Stimulated activated CD4-positive, alpha-beta T cell treated with anti-CD3 and anti-CD28 coated beads, Interleukin-2, amount 100 ng/mL, for 24 hours (primary cell): ENCODE results near the gene SHKBP1.
"Not testable (repeated sequence)": the region's sequence is repeated elsewhere in the genome, so short reads cannot be mapped to it uniquely, and the experiment has no call there.

ENCODE experiments used
- DNase-seq, 2 donors: peaks; one replicate each; pipeline ENCODE4 v3.0.0-alpha.2; 2020

SHKBP1 gene, protein sequence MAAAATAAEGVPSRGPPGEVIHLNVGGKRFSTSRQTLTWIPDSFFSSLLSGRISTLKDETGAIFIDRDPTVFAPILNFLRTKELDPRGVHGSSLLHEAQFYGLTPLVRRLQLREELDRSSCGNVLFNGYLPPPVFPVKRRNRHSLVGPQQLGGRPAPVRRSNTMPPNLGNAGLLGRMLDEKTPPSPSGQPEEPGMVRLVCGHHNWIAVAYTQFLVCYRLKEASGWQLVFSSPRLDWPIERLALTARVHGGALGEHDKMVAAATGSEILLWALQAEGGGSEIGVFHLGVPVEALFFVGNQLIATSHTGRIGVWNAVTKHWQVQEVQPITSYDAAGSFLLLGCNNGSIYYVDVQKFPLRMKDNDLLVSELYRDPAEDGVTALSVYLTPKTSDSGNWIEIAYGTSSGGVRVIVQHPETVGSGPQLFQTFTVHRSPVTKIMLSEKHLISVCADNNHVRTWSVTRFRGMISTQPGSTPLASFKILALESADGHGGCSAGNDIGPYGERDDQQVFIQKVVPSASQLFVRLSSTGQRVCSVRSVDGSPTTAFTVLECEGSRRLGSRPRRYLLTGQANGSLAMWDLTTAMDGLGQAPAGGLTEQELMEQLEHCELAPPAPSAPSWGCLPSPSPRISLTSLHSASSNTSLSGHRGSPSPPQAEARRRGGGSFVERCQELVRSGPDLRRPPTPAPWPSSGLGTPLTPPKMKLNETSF

GRCh38 chr19:40576585-40577451 lies at the start of gene SHKBP1:
SHKBP1 (plus strand) TSS chr19:40576873; CDS start chr19:40576900, 27 bp downstream.
- peak; percentile 93 to 95 for DNase-seq

DNA sequence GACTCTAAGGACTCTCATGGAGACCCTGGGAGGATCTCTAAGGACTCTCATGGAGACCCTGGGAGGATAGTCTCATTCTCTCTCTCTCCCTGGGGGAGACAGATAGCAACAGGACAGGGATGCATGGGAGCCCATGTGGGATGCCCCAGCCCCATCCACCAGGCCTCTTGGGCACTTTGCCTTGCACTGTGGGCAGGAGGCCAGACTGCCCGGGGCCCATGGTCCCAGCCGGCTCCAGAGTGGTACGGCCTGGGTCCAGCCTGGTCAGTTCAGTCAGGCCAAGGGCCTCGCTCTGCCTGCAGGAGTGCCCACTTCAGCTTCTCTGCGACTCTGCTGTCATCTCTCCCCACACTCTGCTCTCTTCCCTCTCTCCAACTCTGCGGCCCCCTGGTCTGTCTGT lies 48.6 kb upstream of the SHKBP1 start:
- DNase-seq = no peak

GRCh38 chr19:40528533-40529092 lies 48.1 kb upstream of the SHKBP1 start:
- no peak for DNase-seq

DNA sequence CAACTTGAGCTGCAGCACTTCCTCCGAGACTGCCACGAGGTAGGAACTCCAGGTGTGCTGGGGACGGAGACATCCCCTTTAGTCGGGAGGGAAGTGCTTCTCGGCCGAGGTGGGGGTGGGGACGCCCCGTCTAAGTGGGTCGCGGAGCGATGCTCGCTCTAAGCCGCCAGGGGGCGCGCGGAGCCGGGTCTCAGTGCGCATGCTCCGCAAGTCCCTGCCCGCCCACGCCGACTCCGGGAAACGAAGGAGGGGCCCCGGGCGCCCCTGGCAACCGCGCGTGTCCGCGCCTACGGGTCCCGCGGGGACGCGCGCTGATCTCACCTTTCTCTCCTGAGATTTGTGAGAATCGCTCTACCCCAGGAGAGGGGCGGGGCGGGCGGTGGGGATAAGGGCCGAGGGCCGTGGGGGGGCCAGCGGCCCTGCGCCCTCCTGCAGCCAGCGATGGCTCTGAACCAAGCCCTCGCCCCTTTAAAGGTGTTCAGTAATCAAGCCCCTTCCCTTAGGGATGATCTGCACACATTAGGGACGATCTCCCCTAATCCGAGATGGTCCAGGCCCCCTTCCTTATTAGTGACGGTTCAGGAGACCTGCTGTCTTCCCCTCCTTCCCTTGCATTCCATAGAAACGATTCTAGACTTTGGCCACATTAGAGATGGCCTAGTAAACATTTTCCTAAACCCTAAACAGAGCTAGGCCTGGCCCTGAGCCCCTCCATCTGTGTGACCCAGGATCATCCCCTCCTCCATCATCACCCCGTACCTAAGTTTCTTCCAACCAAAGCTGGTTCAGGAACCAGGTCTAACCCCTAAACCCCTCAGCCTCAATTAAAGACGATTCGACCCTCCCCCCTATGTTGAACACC lies 47.3 kb upstream of the SHKBP1 start:
- DNase-seq = peak; percentile 87 to 90

DNA sequence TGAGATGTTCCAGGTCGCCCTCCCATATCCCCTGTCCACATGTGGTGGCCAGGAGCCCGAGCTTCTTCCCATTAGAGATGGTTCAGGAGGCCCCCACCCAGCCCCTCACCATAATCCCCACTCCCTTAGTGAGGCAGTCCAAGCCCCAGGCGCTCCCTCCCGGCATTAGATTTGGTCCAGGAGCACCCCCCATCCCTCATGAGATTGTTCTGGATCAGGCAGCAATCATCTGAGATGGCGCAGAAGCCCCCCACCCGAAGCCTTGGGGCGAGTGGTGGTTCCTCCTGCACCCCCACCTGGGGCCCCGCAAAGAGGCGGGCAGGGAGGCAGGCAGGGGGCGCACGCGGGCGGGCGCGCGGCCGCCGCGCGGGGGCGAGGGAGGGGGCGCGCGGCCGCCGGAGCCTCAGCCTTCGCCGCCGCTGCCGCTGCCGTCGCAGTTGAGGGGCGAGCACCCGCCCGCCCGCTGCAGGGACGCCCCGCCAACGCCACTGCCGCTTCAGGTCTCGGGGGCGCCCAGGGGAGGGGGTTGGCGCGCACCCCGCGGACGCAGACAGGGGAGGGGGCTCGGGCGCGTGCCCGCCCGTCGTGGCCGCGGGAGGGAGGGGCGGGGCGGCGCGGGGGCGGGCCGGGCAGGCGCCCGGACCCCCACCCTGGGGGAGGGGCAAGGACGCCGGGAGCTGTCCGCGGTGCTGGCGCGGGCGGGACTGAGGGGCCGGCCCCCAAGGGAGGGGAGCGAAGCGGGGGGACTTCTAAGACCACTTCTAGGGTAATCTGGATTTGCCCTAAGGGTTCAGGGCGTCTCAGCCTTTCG lies 46.4 kb upstream of the SHKBP1 start:
- DNase-seq = peak; percentile 18 to 30

- DNase-seq = no peak
Observed at GRCh38 chr19:40533508-40533907, 43.2 kb upstream of the SHKBP1 start.

- no peak for DNase-seq
Observed at GRCh38 chr19:40534148-40534547, 42.5 kb upstream of the SHKBP1 start.

DNA sequence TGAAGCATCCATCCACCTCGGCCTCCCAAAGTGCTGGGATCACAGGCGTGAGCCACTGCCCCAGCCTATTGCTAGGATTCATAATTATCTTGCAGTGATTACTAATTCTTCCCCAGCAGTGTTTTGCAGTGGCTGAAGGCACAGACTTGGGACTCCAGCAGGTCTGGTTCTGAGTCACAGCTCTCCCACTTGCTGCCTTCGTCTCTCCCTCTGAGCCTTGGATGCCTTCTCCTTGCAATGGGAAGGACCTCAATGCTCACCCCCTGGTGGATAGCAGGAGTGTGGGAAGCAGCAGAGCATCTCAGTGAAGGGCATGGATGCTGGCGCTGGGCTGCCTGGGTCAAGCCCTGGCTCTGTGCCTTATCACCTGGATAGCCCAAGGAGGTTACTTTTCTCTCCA lies 37.6 kb upstream of the SHKBP1 start:
- DNase-seq = no peak

DNA sequence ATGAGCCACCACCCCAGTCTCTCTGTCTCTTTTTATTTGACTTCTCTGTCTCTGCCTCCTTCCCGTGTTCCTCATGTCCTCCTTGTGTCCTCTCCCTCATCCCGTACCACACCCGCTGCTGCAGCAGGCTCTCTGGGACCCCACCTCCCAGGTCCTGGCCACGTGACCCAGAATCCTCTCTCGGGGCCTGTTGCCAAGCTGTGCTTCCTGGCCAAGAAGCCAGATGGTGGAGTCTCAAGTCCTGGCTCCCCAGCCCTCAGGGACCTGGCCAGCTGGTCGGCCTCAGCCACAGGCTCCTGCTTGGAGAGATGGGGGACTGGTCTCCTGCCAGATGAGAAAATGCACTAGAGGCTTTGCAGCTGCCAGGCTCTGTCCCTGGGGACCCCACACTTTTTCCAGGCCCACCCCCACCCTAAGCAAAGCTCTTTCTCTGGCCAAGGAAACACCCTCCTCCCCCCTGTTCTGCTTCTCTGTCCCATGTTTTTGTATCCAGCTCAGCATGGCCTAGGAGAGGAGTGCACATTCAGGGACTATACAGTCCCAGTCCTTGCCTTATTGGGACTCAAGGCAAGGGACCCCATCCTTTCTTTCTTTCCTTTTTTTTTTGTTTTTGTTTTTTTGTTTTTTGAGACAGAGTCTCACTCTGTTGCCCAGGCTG lies 34.3 kb upstream of the SHKBP1 start:
- no peak for DNase-seq

GRCh38 chr19:40543029-40543597 lies 33.6 kb upstream of the SHKBP1 start:
- DNase-seq = no peak

GRCh38 chr19:40546153-40546841 lies 30.4 kb upstream of the SHKBP1 start:
- not testable (repeated sequence) for DNase-seq

DNA sequence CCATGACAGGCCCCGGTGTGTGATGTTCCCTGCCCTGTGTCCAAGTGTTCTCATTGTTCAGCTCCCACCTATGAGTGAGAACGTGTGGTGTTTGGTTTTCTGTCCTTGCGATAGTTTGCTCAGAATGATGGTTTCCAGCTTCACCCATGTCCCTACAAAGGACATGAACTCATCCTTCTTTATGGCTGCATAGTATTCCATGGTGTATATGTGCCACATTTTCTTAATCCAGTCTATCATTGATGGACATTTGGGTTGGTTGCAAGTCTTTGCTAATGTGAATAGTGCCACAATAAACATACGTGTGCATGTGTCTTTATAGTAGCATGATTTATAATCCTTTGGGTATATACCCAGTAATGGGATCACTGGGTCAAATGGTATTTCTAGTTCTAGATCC lies 29.5 kb upstream of the SHKBP1 start:
- DNase-seq = not testable (repeated sequence)

DNA sequence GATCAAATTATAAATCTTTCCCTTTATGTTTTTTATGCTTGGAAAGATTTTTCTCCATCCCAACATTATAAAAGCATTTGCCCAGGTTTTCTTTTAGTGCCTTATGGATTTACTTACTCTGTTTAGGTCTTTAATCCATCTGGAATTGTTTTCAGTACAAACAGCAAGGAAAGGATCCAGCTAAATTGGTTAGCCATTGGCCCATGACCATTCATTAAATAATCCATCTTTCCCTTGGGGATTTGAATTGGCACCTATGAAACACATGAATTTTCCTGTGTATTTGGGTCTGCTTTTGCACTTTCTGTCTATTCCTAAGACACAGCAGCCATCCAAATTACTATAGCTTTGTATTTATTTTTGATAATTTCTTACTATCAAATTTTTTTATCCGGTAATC lies 28.8 kb upstream of the SHKBP1 start:
- DNase-seq = no peak

- DNase-seq = peak; percentile 81 to 84
Observed at GRCh38 chr19:40549007-40549708, 27.5 kb upstream of the SHKBP1 start.

GRCh38 chr19:40550951-40551350 lies 25.7 kb upstream of the SHKBP1 start:
- DNase-seq = no peak

- no peak for DNase-seq
Observed at GRCh38 chr19:40552848-40553247, 23.8 kb upstream of the SHKBP1 start.

DNA sequence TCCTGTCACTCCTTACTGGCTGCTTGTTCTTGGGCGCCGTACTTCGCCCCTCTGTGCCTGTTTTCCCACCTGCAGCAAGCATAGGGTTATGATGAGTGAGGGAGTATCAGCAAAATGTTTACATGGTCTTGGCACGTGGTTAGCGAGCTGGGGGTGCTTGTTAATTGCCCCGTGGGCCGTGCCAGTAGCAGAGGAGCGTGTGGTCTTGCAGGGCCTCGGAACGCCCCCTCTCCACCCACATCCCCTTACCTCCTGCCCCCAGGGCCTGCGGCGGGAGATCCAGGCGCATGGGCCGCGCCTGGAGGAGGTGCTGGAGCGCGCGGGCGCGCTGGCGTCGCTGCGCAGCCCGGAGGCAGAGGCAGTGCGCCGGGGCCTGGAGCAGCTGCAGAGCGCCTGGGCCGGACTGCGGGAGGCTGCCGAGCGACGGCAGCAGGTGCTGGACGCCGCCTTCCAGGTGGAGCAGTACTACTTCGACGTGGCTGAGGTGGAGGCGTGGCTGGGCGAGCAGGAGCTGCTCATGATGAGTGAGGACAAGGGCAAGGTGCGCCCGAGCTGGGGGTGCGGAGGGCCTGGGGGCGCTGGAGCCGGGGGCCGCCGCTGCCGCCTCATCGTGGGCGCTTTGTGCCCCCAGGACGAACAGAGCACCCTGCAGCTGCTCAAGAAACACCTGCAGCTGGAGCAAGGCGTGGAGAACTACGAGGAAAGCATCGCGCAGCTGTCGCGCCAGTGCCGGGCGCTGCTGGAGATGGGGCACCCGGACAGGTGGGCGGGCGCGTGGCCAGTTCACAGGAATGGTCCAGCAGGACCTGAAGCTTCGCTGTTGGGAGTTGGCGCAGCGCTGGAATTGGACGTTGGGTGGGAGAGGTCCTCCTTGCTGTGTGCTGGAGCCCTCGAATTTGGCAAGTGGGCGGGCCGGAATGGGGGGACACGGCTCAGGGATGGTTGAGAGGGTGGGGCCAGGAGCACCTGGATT lies 22.5 kb upstream of the SHKBP1 start:
- no peak for DNase-seq
